ENCODE data around the gene CYB561D2. TPM values are rescaled to one million over a fixed set of nuclear protein-coding genes. Genes with fewer than 3 reads are reported as not detected.
A peak's percentile ranks its signal among the peaks of the same experiment; 100 is the strongest.

The CYB561D2 gene
- total and polyA plus RNA-seq, 2 of the 13 experiments (the other 11 are each of a cell fraction or from before 2014, with no cell fraction given): 11.1 to 17.2 TPM

GRCh38 chr3:50358911-50359759 is 8.5 kb downstream of the CYB561D2 start, which contains the start of gene TMEM115 (continued):
- TF ChIP-seq ZNF280D (CRISPR knock-in tag; IDR thresholded peaks at IDR 0.05) (no peak), GTF2F1 (IDR thresholded peaks at IDR 0.05; ENCODE audit: low read length) (no peak), HCFC1 (IDR thresholded peaks at IDR 0.05; ENCODE audit: low read depth, low read length) (peak; percentile 100), ZNF569 (CRISPR knock-in tag; IDR thresholded peaks at IDR 0.05; ENCODE audit: borderline replicate concordance) (0 out of 2 replicates have a peak, but pooled peaks have one; percentile 71), ZMYM4 (CRISPR knock-in tag; IDR thresholded peaks at IDR 0.05) (no peak), RAD51 (IDR thresholded peaks at IDR 0.05; ENCODE audit: borderline replicate concordance) (no peak), ESRRA (CRISPR knock-in tag; IDR thresholded peaks at IDR 0.05; ENCODE audit: low read depth) (no peak), NFE2L1 (CRISPR knock-in tag; IDR thresholded peaks at IDR 0.05; ENCODE audit: borderline replicate concordance) (no peak), ZNF264 (CRISPR knock-in tag; IDR thresholded peaks at IDR 0.05) (peak; percentile 33; the same call in 1 of the 2 replicates), ZFYVE20 (CRISPR knock-in tag; IDR thresholded peaks at IDR 0.05; ENCODE audit: borderline replicate concordance, low read depth) (no peak), PATZ1 (CRISPR knock-in tag; IDR thresholded peaks at IDR 0.05) (peak; percentile 54), ZFAT (CRISPR knock-in tag; conservative IDR thresholded peaks at IDR 0.05) (no peak), ZNF543 (CRISPR knock-in tag; IDR thresholded peaks at IDR 0.05) (peak; percentile 68), FOXO4 (CRISPR knock-in tag; conservative IDR thresholded peaks at IDR 0.05) (0 out of 2 replicates have a peak, but pooled peaks have one; percentile 92), USF2 (IDR thresholded peaks at IDR 0.05; ENCODE audit: low read depth, low read length) (no peak), USF2 (CRISPR knock-in tag; IDR thresholded peaks at IDR 0.05; ENCODE audit: borderline replicate concordance) (0 out of 2 replicates have a peak, but pooled peaks have one; percentile 12)
